GM23338 (cell line): Measurements from ENCODE around the gene C11orf21.

Experiments used
- CREB1 ChIP-seq: fragments of 250-450 bp; sonication (Bioruptor Pico); IDR thresholded peaks from 2 replicates; pipeline ENCODE4 v1.5.0; 2020; ENCODE audit warnings: low read depth, mild to moderate bottlenecking, moderate library complexity
- CTCF ChIP-seq, 2 experiments: fragments of 200-600 bp in 1 of 2; sonication (generic) in 1 of 2; conservative IDR thresholded peaks; 2 replicates each; pipeline versions ENCODE4 v1.5.1 to v1.6.1; 2016 to 2017; ENCODE audit warnings: antibody characterized with exemption in 2 of 2, low read depth in 2 of 2, mild to moderate bottlenecking in 2 of 2, moderate library complexity in 1 of 2
- ETS1 ChIP-seq: IDR thresholded peaks from 2 replicates; pipeline ENCODE4 v1.6.1; 2016; ENCODE audit warnings: antibody characterized with exemption
- EZH2 ChIP-seq: fragments of 200-600 bp; sonication (generic); IDR thresholded peaks from one replicate; pipeline ENCODE4 v1.8.0; 2017; ENCODE audit warnings: antibody characterized with exemption, mild to moderate bottlenecking, low read depth; ENCODE audit not compliant: unreplicated experiment
- EZH2phosphoT487 ChIP-seq: fragments of 200-600 bp; sonication (generic); IDR thresholded peaks from one replicate; pipeline ENCODE4 v1.8.1; 2018; ENCODE audit warnings: antibody characterized with exemption; ENCODE audit not compliant: unreplicated experiment
- NANOG ChIP-seq: IDR thresholded peaks from 2 replicates; pipeline ENCODE4 v1.6.1; 2016; ENCODE audit warnings: antibody characterized with exemption, borderline replicate concordance
- POLR2AphosphoS5 ChIP-seq: IDR thresholded peaks from 2 replicates; pipeline ENCODE4 v1.6.1; 2016; ENCODE audit warnings: antibody characterized with exemption, low read depth
- REST ChIP-seq: IDR thresholded peaks from one replicate; pipeline ENCODE4 v1.6.1; 2018; ENCODE audit warnings: antibody characterized with exemption; ENCODE audit not compliant: unreplicated experiment
- ZNF114 ChIP-seq: fragments of 250-450 bp; sonication (Bioruptor Pico); IDR thresholded peaks from 2 replicates; pipeline ENCODE4 v1.5.0; 2020; ENCODE audit warnings: mild to moderate bottlenecking, moderate library complexity
- ZNF462 ChIP-seq: fragments of 250-450 bp; sonication (Bioruptor Pico); IDR thresholded peaks from 2 replicates; pipeline ENCODE4 v1.5.0; 2020; ENCODE audit warnings: mild to moderate bottlenecking, moderate library complexity

- TF ChIP-seq EZH2phosphoT487 (no peak), CTCF (conservative IDR thresholded peaks at IDR 0.05; ENCODE audit: low read depth in 2 of 2) (no peak), EZH2 (no peak), REST (no peak), ZNF114 (CRISPR knock-in tag) (no peak), NANOG (no peak), POLR2AphosphoS5 (no peak), CREB1 (CRISPR knock-in tag) (no peak), ETS1 (no peak), ZNF462 (CRISPR knock-in tag) (no peak)
Measured at GRCh38 chr11:2342981-2343380, 41.3 kb upstream of the C11orf21 start.
